CD4-positive, alpha-beta T cell (primary cell): ENCODE measurements around the gene RSAD2. TPM values are rescaled to one million over a fixed set of nuclear protein-coding genes. Genes with fewer than 3 reads are reported as not detected.

Source experiments
- ATAC-seq: fragments of 200-7000 bp; cut with Tn5 transposase; one replicate; pipeline ENCODE4 v1.10.0; 2022; ENCODE audit warnings: mild to moderate bottlenecking; ENCODE audit not compliant: poor library complexity
- CTCF ChIA-PET: fragments of 350-600 bp; sonication (Branson Sonifier 250); formaldehyde crosslinking; loops from one replicate; lab custom pipeline; 2021; ENCODE audit warnings: antibody characterized with exemption, inconsistent platforms; lab: Charles Lee
- POLR2A ChIA-PET: fragments of 350-600 bp; sonication (Branson Sonifier 250); formaldehyde crosslinking; loops from one replicate; lab custom pipeline; 2021; ENCODE audit warnings: antibody characterized with exemption, inconsistent platforms; lab: Charles Lee
- DNase-seq, 14 experiments: peaks; one replicate each; pipeline ENCODE4 v3.0.0-alpha.2; 2013 to 2020; ENCODE audit warnings: mixed read lengths in 2 of 14
- H3K27ac ChIP-seq, 2 donors: one replicate each; pipeline versions ENCODE4 v1.5.1 to v1.7.0; 2013; ENCODE audit warnings: low read length in 2 of 2, low read depth in 1 of 2, mild to moderate bottlenecking in 1 of 2
- H3K27me3 ChIP-seq, 2 experiments: 1 replicate in 1 of 2; 2 replicates in 1 of 2; pipeline versions ENCODE4 v1.6.1 to v1.7.0; 2013; ENCODE audit warnings: low read length in 2 of 2, control low read depth in 1 of 2, mild to moderate bottlenecking in 1 of 2, moderate library complexity in 1 of 2; ENCODE audit not compliant: insufficient read depth in 2 of 2, control insufficient read depth in 1 of 2
- H3K36me3 ChIP-seq: one replicate; pipeline ENCODE4 v1.6.1; 2013; ENCODE audit warnings: low read length, control low read depth; ENCODE audit not compliant: insufficient read depth
- H3K4me1 ChIP-seq: one replicate; pipeline ENCODE4 v1.6.1; 2013; ENCODE audit warnings: low read length, control low read depth; ENCODE audit not compliant: insufficient read depth
- H3K4me3 ChIP-seq: one replicate; pipeline ENCODE4 v1.5.1; 2013; ENCODE audit warnings: mild to moderate bottlenecking, low read length, moderate library complexity
- H3K9me3 ChIP-seq, 2 experiments: 1 replicate in 1 of 2; 2 replicates in 1 of 2; pipeline versions ENCODE4 v1.6.1 to v1.7.0; 2013; ENCODE audit warnings: low read length in 2 of 2, mild to moderate bottlenecking in 2 of 2, control low read depth in 1 of 2, moderate library complexity in 1 of 2; ENCODE audit not compliant: control insufficient read depth in 1 of 2, insufficient read depth in 1 of 2
- H3K27ac Mint-ChIP-seq: one replicate; pipeline ENCODE4 v1.8.0; 2020; ENCODE audit warnings: mixed read lengths
- H3K27me3 Mint-ChIP-seq: one replicate; pipeline ENCODE4 v1.8.0; 2021; ENCODE audit warnings: mixed read lengths
- H3K36me3 Mint-ChIP-seq: one replicate; pipeline ENCODE4 v1.8.0; 2021; ENCODE audit warnings: low read depth, mixed read lengths
- H3K4me1 Mint-ChIP-seq: one replicate; pipeline ENCODE4 v1.8.0; 2021; ENCODE audit warnings: low read depth, mixed read lengths
- H3K4me3 Mint-ChIP-seq: one replicate; pipeline ENCODE4 v1.8.0; 2020; ENCODE audit warnings: mild to moderate bottlenecking, mixed read lengths
- H3K9me3 Mint-ChIP-seq: one replicate; pipeline ENCODE4 v1.8.0; 2020; ENCODE audit warnings: mixed read lengths
- intact Hi-C, 2 experiments: fragments of 100-400 bp; cut with DNase I in 1 of 2; cut with micrococcal nuclease in 1 of 2; formaldehyde crosslinking; loops; one replicate each; pipeline versions ENCODE4 v1.15.1 to v1.9.0; 2023 to 2025; cut with DNase I, micrococcal nuclease
- total RNA-seq, 174 experiments: library from RNA in 2 of 174; stranded (reverse) in 2 of 174; gene quantifications; one replicate each; pipeline ENCODE4 v1.2.3 and lab custom pipeline; 2021 to 2026
- TF ChIP-seq, protein P1 (sequence below): fragments of 200-600 bp; IDR thresholded peaks from one replicate; pipeline ENCODE4 v1.8.0; 2022; ENCODE audit warnings: antibody characterized with exemption, mild to moderate bottlenecking

Gene RSAD2
- total RNA-seq, 2 experiments from 2014 or later, result 3.9 to 4.6 TPM

DNA sequence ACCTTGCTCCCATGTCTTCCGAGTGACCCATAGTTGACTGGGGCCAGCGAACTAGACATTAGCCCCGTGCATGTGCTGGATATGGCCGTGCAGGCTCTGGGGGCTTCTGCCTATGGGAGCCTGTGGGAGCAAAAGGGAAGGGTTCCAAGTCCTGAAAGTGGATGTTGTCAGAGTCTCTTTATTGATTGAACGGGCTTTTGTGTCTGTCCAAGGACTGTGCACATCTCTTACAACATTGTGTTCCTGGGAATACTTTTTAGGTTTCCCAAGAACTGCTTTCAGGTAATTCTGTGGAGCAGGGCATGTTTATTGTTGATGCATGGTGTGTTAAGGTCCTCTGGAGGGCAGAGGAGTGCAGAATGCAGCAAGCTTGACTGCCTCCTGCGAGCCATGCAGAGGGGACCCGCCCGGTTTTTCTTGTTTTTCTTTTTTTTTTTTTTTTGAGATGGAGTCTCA is 44.7 kb downstream of the RSAD2 start:
- Mint-ChIP-seq H3K27me3 (no peaks in the 10 kb centered on the region), H3K9me3 (no peaks in the 10 kb centered on the region), H3K4me1 (peaks cover 87% of the 10 kb centered on the region), H3K36me3 (peaks cover 39% of the 10 kb centered on the region), H3K27ac (peak overlapping the region; percentile 40), H3K4me3 (peak overlapping the region; percentile 26)
- intact Hi-C loops, result no loop called here
- peak; percentile 63 for ATAC-seq
- peaks cover 76% of the 10 kb centered on the region for H3K4me1 ChIP-seq
- no peaks in the 10 kb centered on the region for H3K36me3 ChIP-seq
- H3K4me3 ChIP-seq, result no peak overlapping the region
- TF ChIP-seq, protein P1, sequence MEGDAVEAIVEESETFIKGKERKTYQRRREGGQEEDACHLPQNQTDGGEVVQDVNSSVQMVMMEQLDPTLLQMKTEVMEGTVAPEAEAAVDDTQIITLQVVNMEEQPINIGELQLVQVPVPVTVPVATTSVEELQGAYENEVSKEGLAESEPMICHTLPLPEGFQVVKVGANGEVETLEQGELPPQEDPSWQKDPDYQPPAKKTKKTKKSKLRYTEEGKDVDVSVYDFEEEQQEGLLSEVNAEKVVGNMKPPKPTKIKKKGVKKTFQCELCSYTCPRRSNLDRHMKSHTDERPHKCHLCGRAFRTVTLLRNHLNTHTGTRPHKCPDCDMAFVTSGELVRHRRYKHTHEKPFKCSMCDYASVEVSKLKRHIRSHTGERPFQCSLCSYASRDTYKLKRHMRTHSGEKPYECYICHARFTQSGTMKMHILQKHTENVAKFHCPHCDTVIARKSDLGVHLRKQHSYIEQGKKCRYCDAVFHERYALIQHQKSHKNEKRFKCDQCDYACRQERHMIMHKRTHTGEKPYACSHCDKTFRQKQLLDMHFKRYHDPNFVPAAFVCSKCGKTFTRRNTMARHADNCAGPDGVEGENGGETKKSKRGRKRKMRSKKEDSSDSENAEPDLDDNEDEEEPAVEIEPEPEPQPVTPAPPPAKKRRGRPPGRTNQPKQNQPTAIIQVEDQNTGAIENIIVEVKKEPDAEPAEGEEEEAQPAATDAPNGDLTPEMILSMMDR, result no peak
- H3K9me3 ChIP-seq, result peaks cover 0 to 11% of the 10 kb centered on the region in 2 experiments
- no peaks in the 10 kb centered on the region for H3K27me3 ChIP-seq
- no peak overlapping the region for H3K27ac ChIP-seq
- ChIA-PET CTCF (interaction anchor here (0.7 to 2.0 kb wide), 4 partner anchors 25 to 80 kb away, joined by 3 to 4 read pairs (median 4); partner anchors contain the start of gene CMPK2), POLR2A (no interaction called here)
- peak in 3 of 14 experiments; percentile 17 to 43 (median 40) for DNase-seq

DNA sequence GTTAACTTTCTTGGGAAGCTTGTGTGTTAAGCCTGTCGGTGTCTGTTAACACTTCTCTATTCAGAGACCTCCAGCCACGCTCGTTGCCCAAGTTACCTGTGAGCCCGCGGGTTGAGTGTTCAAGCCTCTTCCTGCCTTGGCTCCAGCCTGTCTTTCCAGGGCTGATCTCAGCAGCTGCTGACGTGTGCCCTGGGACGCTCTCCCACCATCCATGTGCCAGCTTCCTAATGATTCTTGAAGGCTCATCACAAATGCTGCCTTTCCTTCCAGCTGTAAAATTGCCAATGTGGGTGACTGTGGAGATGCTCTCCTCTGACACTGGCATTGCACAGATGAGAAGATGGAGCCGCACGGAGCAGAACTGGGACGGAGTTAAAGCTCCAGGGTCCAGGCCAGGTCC is 45.7 kb downstream of the RSAD2 start:
- Mint-ChIP-seq H3K36me3 (peaks cover 44% of the 10 kb centered on the region), H3K4me3 (peak overlapping the region; percentile 2)

DNA sequence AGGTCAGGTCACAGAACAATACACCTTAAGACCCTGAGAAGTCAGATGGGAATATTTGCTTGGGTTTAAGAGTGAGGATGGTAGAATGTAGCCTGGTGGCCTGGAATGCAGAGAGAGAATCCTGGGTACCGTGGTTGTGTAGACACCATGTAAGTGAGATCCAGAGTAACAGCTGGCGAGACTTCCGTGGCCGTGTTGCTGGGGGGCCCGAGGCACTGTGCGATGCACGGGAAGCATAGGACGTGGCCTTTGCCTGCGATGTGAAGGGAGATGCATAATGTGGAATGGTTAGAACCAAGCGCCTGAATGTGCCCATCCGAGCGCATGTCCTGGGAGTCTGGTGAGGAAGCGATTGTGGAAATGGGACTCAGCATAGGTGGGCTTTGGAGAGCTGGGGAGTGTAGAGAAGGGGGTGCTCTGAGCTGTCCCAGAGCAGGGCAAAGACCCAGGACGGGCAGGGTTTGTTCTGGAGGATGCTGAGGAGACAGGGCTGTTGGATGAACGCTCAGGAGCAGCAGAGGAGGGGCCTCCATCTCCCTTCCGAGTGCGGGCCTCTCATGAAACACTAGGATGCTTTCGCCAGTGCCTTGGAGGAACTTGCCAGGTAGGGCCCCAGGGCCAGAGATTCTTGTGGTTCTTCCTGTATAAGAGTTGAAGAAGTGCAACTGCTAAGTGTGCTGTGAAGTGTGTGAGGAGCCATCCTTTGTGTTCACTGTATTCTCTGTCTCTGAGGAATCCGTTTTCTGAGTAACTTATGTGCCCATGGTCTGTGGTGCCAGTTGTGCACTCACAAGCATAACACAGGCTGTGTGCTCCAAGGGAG is 46.7 kb downstream of the RSAD2 start:
- peak overlapping the region; percentile 40 for H3K27ac Mint-ChIP-seq
- ChIA-PET POLR2A (no interaction called here), CTCF (no interaction called here)
- H3K36me3 ChIP-seq, result no peaks in the 10 kb centered on the region
- H3K4me1 Mint-ChIP-seq, result peaks cover 97% of the 10 kb centered on the region
- no peak for ATAC-seq
- peaks cover 47% of the 10 kb centered on the region for H3K36me3 Mint-ChIP-seq
- intact Hi-C loops, result no loop called here
- no peak overlapping the region for H3K4me3 ChIP-seq
- TF ChIP-seq, protein P1, result no peak
- H3K27ac ChIP-seq, result no peak overlapping the region
- H3K4me1 ChIP-seq, result peaks cover 75% of the 10 kb centered on the region
- peaks cover 0 to 11% of the 10 kb centered on the region in 2 experiments for H3K9me3 ChIP-seq
- H3K4me3 Mint-ChIP-seq, result peak overlapping the region; percentile 2
- DNase-seq, result no peak
- no peaks in the 10 kb centered on the region for H3K9me3 Mint-ChIP-seq
- no peaks in the 10 kb centered on the region for H3K27me3 ChIP-seq
- no peaks in the 10 kb centered on the region for H3K27me3 Mint-ChIP-seq

More for the DNA sequence above, 45.7 kb downstream of the RSAD2 start:
- DNase-seq, result no peak
- H3K27ac ChIP-seq, result no peak overlapping the region
- intact Hi-C loops, result no loop called here
- TF ChIP-seq, protein P1, result no peak
- no peaks in the 10 kb centered on the region for H3K36me3 ChIP-seq
- CTCF ChIA-PET, result interaction anchor here (0.7 kb wide), 1 partner anchor 15 kb away, joined by 4 read pairs; no protein-coding TSS in a partner anchor
- no peak for ATAC-seq
- peaks cover 0 to 19% of the 10 kb centered on the region in 2 experiments for H3K9me3 ChIP-seq
- Mint-ChIP-seq H3K27ac (peak overlapping the region; percentile 40), H3K4me1 (peaks cover 96% of the 10 kb centered on the region), H3K9me3 (no peaks in the 10 kb centered on the region), H3K27me3 (no peaks in the 10 kb centered on the region)
- no peaks in the 10 kb centered on the region for H3K27me3 ChIP-seq
- POLR2A ChIA-PET, result interaction anchor here (0.7 kb wide), 1 partner anchor 10 kb away, joined by 3 read pairs; no protein-coding TSS in a partner anchor
- peaks cover 75% of the 10 kb centered on the region for H3K4me1 ChIP-seq
- no peak overlapping the region for H3K4me3 ChIP-seq
